GM18907 (cell line): ENCODE data around the gene ARVCF.

Experiments
- ATAC-seq: cut with Tn5 transposase; IDR thresholded peaks from one replicate; pipeline ENCODE4 v1.9.1; 2021; ENCODE audit warnings: mild to moderate bottlenecking, moderate library complexity; ENCODE audit not compliant: unreplicated experiment

ARVCF gene

DNA sequence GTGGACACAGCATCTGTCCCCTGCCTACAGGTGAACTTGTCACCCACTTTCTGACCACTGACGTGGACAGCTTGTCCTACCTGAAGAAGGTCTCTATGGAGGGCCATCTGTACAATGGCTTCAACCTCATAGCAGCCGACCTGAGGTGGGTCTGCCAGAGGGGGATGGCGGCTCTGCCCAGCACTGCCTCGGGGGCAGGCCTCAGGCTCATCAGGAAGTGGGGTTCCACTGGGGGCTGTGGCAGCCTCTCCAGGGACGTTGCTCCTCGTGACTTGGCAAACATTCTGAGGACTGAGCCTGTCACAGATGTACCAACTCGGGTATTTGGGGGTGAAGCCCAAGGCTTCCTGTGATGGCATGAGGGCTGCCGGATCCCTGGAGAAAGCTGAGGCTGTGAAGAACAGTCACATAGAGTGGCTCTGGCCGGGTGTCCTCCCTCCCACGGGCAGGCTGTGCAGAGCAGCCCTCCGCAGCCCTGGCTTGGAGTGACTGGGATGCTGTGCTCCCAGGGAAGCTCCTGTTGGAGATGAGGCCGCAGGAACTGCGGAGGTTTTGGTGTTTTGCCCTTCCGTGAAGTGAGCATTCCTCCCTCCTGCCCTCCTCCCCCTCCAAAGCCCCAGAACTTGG lies 36.9 kb upstream of the ARVCF start:
- ATAC-seq = no peak

DNA sequence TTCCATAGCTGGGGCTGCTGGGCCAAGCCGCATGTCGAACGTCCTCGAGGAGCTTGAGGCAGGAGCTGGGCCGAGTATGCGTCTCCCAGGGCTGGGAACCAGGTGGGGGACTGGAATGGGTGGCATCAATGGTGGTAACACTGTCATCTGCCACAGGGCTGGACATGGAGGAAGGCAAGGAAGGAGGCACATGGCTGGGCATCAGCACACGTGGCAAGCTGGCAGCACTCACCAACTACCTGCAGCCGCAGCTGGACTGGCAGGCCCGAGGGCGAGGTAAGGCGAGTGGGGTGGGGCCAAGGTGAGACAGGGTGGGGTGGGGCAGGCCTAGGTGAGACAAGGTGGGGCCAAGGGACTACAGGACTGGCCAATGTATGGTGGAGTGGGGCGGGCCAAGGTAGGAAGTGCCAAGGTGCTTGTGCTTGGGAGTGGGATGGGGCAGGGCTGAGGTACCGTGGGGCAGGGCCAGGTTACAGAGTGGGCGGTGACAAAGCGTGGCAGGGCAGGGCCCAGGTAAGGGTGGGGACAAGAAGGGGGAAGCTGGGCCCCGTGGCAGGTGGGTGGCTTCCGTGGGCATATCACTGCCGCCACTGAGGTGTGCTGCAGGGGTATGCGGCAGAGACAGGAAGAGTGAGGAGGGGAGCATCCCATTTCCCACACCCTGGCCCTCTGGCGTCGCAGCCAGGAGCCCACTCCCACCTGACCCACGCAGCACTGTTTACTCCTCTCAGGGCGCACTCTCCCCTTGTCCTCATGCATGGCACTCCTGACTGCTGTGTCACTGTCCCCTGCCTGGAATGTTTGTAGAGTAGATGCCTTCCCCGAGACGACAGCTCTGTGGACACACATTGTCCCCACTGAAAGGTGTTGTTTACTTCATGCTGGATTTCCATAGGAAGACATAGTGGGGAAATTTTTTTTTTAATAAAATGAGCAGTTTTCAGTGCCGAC lies 36.0 kb upstream of the ARVCF start:
- ATAC-seq = no peak

DNA sequence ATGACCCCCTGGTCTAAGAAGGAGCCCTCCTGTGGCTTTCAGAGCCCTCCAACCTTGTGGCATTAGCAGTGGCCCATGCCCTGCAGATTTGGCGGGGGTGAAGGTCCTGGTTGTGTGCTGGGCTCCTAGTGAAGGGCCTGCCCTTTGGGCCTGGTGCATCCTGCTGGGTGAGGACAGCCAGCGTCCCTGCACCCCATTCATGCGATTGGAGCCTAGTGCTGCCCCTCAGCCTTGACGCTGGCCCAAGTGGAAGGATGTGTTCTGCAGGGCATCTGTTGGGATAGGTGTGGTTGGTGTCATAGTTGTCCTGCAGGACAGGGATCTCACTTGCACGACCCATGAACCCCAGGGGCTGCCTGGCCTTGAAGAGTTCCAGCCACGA lies 35.3 kb upstream of the ARVCF start:
- ATAC-seq = no peak

DNA sequence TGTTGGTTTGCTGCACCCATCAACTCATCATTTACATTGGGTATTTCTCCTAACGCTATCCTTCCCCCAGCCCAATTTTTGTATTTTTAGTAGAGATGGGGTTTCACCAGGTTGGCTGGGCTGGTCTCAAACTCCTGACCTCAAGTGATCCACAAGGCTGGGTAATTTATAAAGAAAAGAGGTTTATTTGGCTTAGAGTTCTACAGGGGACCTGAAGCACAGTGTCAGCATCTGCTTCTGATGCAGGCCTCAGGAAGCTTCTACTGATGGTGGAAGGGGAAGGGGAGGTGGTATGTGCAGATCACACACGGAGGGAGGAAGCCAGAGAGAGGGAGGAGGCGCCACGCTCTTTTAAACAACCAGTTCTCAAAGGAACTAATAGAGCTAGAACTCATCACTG lies 30.1 kb upstream of the ARVCF start:
- no peak for ATAC-seq

DNA sequence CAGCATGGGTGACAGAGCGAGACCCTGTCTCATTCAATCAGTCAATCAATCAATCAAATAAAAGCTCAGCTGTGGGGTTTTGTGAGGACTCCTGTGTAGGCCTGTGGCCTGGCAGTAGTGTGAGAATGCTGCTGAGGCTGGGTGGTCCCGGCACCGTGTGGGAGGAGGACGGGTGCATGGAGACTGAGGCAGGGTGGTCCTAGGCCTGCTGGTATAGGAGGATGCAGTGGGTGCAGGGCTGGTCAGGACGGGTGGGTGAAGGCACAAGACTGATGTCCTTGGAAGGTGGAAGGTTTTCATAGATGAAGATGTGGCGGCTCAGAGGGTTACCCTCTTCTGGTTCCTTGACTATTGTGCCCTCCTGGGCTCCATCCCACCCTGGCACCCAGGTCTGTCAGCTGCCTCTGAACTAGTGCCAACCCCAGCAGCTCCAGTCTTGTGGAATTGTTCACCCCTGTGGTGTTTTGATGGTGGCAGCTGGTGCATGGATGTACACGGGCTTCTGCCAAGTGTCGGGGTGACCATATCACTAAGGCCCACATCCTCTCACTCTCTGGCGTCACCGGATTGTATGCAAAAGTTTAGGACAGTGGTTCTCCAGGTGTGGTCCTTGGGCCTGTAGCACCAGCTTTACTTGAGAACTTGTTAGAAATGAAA lies 28.0 kb upstream of the ARVCF start:
- ATAC-seq = no peak

DNA sequence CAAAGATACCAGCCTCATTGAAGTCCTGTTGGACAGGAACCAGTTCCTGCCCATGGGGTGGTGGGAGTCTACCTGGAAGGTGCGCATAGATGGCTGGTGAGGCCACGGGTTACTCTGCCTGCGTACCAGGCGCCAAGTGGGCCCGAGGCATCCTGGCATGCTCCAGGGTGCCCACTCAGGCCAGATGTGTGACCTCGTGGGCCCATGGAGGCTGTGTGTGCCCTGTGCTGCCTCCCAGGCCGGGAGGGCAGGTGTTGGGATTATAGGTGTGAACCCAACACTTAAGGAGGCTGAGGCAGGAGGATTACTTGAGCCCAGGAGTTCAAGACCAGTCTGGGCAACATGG lies 27.3 kb upstream of the ARVCF start:
- no peak for ATAC-seq

DNA sequence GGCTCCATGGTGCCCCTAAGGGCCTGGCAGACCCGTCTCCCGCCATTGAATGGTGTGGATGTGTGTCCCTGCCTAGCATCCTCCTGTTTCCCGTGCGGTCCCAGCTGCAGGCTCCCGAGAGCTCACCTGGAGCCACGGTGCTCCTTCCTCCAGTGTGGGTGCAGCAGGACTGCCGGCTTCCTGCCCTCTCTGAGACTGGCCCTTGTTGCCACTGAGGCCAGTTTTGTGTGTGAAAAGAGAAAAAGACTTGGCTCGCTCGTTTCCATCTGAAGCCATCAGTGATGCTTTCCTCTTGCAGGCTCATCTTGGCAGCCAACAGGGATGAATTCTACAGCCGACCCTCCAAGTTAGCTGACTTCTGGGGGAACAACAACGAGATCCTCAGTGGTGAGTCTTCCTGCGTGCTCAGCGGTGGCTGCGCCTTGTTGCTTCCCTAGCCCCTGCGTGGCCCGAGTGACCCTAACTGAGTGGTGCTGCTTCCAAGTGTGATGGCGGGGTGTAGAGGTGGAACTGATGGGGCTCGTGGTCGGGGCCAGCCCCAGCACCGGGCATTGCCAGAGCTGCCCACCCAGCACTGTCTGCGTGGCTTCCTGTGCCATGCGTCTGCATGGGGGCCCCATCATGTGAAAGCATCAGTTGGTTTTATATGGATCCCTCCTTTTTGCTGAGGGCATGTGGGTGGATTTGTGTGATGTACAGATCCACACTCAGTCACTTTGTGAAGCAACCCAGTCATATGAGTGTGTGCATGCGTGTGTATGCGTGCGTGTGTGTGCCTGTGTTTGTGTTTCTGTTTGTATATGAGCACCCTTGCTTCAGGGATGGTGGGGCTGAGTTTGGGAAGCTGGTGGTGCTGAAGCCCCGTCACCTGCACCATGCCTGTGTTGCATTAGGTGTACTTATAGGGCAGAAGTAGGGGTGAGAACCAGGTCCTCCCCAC lies 26.7 kb upstream of the ARVCF start:
- no peak for ATAC-seq

DNA sequence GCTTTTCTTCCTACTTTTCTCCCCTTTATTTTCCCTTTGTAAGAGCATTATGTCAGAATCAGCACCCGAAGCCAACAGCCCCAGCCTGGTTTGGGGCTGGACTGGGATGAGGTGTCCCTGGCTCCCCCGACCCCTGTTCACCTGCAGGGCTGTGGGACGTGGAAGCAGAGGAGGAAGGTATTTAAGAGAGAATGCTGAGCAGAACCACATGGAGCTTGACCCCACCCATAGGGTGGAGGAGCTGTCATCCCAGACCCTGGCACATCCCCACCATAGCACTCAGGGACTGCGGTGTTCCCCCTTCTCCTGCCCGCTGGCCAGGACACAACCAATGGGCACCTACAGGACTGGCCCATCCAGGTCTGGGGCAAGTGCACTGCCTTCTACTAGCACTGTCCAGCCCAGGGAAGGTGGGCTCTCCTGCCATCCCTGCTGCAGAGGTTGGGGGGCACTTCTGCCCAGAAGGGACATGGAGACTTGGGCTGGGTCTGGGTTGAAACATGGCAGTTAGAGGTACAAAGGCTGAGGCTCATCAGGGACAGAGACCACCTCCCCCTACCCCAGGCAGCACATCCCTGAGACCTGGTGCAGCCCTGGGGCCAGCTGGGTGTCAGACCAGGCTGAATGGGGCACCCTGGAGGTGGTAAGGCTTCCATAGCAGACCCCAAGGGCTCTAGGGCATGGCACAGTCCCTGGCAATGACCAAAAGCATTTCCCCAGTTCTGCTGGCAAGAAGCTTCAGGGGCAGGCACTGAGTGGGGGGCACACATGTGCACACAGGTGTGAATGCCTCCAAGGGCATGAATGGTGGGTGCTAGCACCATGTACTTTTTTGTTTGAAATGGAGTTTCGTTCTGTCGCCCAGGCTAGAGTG lies 23.9 kb upstream of the ARVCF start:
- ATAC-seq = no peak

DNA sequence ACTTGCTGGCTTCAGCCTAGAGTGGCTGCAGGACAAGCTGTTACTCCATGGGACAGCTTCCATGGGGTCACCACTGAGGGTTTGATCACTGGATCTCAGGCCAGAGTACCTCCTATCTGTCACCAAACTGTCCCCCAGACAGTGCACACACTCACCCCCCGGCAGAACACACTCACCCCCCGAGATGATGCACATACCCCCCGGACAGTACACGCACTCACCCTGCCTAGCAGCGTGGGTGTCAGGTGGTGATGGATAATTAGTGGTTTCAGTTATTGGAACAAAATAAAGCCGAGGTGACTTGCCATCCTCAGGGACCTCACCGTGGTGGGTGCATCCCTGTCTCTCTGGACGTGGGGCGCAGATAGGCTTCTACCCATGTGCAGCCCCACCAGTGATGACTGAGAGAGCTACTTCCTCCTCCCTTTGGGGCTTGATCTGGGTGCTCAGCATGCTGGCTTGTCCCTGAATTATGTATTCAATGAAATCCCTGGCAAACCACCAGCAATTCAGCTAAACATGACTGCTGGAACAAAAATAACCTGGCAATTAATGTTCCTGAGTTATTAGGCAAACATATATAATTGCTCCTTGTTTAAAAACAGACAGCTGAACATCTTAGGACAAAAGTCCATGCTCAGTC lies 23.2 kb upstream of the ARVCF start:
- ATAC-seq = no peak

DNA sequence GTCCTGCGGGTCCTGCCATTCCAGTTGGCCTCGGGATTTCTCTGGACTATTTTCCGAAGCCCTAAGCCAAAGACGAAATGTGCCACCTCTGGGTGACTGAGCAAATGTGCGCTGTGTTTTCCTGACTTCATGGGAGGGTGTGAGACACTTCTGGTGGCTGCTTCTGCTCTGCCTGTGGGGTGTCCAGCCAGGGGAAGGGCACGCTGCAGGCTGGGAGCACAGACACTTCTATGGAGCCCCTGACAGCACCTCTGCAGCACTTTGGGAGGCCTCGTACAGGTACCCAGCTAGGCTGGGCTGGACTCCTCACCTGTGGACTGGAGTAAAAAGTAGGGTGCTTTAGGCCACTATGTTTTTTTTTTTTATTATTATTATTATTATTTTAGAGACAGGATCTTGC lies 22.0 kb upstream of the ARVCF start:
- ATAC-seq = no peak

DNA sequence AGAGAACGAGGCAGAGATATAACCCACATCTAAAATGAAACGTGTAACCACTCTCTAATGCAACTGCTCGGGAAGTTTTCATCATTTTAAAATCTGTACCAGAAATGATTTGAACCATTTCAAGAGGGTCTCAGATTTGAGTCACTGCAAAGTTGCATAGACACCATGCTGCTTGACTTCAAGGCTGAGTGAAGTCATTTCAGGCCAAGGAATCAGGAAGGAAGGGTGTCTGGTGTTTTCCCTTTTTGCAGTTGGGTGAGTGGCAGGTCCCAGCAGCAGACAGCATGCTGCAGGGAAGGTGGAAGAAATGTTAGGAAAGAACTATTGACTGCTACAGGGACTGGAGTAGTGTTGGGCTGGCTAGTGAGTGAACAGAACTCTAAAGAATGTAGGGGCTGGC lies 20.8 kb upstream of the ARVCF start:
- no peak for ATAC-seq

DNA sequence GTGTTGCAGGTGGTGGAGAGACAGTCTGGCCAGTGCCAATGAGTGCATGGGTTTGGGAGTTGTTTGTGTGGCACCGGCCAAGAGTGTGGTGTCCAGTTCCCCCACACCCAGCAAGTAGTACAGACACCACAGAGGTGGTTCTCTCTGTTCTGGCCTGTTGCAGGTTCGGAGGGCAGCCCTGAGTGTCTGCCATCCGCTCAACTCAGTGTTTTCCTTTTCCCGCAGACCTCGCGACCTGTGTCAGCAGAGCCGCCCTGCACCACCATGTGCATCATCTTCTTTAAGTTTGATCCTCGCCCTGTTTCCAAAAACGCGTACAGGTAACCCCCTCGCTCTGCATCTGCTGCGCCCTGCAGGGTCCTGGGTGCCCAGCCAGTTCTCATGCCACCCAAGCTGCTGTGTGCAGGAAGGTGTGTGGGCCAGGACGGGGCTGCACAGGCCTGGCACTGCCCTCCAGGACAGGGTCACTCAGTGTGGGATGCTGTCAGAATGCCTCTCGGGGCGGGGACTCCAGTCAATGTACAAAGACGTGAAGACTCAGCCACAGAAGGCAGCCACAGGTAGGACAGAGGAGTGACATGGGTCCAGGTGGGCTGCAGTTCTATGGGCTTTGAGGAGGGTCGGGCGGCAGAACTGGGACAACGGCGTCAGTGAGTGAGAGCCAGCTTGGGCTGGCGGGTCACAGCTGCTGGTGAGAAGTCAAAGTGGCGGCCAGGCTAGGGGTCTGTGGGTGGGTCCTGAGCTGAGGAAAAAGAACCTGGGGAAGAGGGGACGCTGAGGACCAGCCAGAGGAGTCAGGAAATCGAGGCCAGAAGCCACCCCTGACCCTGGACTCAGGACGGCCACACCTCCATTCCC lies 20.1 kb upstream of the ARVCF start:
- ATAC-seq = no peak

DNA sequence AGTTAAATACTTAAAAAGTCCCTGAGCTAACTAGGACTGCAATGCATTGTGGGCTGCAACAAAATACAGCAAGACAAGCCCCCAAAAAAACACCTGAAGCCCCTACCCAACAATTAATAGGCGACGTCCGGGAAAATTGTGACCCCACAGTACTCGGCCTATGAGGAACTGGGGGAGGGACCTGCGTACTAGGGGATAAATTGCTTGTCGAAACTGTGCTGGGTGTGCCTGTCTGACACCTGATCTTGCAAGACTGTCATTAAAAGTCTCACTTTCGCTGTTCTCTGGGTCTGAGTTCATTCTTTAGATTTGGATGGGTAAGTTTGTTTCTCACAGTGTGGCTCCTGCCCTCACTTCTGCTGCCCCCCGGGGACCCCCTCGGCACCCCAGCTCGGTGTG lies 19.5 kb upstream of the ARVCF start:
- no peak for ATAC-seq

DNA sequence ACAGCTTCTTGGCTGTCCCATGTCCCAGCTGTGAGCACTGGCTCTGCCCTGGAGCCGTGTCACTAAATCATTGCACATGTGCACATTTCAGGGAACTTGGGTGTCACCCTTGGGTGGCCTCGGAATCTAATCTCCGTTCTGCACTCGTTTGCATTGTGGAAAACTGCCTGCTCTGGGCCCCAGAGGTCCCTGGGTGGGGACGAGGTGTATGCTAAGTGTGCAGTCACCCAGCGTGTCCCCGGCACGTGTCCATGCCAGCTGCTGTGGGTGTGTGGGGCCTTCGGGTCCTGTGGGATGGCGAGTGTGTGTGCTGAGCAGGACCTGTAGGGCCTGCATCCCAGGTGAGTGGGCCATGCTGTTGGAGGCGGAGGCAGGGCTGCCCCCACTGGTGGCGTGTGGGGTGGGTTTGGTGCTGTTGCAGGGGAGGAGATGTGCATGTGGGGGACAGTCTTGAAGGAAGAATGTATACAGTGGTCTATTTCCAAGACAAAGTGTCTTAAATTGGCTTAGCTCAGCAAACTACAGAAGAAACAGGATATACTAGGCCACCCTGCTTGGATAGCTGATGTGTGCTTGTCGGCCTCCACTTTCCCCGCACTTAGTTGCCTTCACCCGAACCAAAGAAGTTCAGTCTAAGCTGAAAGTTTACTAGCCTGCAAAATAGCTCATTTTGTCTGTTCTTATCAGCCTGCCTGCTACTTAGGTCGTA lies 18.9 kb upstream of the ARVCF start:
- no peak for ATAC-seq

DNA sequence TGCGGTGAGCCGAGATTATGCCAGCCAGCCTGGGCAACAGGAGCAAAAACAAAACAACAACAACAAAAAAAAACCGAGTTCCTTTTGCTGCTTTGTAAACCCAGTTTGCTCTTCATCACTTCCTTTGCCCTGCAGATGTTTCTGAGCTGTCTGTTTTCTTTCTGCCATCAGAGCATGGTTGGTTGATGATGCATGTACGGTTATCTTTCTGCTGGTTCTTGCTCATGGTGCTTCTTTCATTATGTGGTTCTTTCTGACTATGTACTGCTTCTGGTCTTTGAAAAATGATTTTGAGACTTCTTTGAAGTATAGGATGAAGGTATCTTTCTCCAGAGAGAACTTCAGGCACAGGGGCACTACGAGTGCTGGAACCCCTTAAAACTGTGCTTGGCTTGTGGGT lies 17.5 kb upstream of the ARVCF start:
- no peak for ATAC-seq

DNA sequence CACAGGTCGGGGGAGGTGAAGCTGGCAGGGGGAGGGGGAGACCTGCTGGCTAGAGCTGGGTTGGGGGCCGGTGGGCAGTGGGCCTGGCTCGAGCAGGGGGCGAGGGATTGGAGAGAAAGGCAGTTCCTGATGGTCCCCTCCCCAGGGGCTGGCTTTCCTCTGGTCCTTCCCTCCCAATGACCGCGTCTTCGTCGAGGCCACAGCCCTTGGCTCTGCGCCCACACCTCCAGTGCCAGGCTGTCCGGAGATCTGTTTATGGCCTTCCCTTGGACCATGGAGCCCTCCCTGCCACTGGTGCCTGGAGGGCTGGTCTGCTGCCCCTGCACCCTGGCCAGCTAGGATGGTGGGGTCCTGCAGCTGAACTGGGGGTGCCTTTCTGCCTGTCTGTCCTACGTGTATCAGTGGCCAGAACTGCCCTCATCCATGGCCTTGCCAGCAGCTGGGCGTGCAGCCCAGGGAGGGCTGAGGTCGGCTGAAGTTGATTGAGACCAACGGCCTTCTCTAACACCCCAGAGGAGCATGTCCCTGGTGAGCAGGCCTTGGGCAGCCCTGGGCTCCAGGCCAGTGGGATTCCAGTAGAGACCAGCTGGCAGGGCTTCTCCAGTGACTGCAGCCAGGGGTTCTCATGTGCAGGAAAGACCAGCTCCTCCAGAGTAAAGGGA lies 16.6 kb upstream of the ARVCF start:
- ATAC-seq = no peak

DNA sequence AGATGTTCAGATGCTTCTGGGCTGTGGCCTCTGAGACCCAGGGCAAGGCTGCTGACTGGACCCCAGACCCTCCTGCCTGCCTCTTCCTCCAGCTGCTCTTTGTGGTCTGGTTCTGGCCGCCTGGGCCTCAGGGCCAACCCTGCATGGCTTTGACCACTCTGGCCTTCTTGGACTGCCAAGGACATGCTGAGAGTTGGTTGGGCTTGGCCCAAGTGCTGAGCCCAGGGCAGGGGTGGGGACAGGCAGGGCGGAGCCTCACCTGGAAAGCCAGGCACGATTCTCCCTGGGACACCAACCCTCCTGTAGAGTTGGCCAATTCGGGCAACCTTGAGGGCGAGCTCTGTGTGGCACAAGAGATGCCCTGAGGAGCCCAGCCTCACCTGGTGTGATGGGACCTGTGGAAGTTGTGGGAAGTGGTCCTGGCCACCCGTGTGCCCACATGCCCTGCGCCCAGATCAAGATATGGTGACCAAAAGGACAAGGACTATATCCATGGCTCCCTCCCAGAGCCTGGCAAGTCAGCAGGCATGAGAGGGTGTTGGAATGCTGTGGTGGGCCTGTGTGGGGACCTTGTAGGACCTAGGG lies 15.9 kb upstream of the ARVCF start:
- ATAC-seq = no peak
